Retina (tissue), 1 donor: ENCODE measurements around the gene PROSER3.

Experiments used
- DNase-seq: peaks from one replicate; pipeline ENCODE4 v3.0.0-alpha.2; 2016

Gene PROSER3

DNA sequence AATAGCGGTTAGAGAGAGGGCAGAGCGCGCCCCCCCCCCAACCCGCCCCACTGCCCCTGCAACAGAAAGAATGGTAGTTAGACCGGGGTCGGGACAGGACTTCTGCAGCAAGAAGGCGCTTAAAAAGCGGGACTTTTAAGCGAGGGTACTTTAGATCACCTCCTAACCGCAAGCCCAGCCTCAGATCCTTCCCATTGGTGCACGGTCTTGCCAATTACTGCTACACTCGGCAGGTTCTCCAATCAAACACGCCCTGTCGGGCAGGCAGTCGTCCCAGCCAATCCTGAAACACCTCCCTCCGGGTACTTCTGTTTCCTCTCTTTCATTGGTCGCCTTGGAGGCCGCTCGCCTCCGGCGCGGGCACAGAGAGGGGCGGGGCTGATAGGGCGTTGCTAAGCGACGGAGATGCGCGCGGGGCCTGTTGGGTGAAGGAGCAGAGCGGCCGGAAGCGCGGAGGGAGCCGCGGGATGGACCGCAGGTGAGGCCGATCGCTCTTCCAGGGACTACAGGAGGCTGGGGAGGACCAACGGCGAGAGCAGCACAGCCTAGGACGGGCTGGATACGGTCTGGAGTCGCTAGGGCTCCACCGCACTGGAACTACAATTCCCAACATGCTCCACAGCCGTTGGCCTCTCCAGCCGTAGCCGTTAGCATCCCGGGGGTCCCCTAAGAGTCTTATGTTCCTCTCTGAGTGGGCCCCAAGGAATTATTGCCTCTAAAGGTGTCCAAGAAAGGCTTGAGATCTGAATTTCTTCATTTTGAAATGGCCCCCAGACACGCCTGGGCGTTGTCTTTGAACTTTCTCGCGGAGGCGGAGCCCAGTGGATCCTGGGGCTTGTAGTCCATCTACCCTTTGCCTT lies at the start of gene PROSER3:
PROSER3 (plus strand) TSS at position 428 of the 860 bp plus-strand sequence; CDS start at position 468, 40 bp downstream.
- peak; percentile 100 for DNase-seq

DNA sequence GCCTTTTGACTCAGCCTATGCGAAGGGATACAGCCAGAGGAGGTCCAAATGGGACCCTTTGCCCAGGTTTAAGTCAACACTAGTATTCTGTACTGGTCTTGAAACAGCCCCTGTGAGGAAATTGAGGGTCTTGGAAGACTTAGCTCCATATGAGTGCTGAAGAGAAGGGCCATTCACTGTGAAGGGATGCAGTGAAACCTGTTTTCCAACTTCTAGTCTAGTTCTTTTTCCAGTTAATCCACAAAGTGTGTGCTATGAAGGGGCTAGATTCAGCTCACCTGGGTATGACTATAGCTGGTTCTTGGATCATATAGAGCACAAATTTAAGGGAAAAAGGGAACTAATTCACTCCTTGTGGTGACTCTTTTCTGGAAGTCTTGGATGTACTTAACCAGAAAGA lies 49.6 kb upstream of the PROSER3 start:
- no peak for DNase-seq

DNA sequence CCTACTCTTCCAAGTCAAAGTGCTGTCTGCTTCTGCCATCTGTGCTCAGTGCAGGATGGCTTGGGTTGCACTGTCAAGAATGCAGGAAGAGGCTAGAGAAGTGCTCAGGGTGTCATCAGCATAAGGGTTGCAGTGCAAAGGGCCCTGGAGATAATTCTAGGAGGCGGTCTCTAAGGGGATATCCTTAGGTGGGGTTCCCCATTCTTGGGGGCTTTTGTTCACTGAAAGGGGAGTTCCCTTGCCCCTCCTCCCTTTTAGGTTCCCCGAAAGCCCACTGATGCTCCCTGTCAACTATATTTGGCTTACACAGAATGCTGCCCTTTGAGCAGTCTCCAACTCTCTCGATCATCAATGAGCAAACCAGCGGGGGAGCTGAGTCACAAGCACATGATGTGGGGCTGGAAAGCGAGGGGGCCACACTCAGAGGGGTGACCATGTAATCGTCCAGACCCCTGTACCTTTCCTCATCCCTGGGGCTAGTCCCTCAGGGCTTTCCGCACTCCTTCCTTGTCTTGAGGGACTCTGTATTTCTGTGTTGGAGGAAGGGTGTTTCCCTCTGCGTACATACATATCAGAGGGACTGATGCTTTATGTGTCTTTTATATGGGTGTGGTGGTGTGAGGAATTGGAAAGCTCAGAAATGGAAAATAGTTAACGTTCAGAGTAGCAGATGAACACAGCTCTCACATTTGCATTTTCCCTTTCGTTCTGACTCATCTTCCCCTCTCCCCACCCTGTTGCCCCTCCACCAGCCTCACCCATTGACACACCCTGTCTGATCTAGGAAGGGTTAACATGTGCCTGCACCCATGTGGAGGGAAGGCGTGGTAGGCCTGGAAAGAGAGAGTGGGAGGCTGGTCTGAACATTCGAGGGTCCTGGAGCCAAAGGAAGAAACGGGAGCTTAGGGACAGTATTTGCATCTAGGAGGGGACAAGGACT lies 46.9 kb upstream of the PROSER3 start:
- DNase-seq: no peak

DNA sequence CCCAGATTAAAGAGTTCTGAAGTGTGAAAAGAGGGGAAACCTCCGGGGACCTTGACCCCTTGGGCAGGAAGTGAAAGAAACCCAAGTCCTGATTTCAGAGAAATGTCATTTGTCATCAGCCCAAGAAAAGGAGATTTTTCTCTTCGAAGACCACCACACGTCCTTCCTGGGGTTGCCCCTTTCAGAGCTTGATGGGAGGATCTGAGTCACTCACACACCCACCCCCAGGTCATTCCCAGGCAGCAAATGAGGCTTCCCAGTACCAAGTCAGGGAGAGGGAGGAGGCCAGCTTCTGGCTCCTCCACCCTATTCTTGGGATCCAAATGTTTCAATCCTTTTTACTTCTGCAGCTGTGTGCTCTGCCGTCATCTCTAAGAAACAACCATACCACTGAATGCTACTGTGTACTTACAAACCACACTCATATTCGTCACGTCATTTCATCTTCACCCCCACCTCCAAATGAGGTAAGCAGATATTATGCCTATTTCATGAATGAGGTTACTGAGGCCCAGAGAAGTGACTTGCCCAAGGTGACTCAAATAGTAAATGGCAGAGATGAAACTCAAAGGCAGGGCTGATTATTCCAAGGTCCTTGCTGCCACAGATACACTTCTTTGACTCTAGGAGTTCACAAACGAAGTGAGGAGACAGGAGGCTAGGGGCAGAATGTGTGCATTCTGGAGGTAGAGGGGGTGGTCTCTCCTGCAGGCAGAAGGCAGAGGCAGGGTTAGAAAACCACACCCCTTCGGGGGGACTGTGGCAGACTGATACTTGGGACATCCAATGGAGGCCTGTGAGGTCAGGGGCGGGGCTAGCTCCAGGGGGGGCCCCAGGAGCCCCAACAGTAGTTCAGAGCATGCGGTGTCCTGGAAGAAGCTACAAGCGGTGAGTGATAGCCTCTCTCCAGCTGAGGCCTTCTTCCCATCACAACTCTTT lies 45.1 kb upstream of the PROSER3 start:
- no peak for DNase-seq

DNA sequence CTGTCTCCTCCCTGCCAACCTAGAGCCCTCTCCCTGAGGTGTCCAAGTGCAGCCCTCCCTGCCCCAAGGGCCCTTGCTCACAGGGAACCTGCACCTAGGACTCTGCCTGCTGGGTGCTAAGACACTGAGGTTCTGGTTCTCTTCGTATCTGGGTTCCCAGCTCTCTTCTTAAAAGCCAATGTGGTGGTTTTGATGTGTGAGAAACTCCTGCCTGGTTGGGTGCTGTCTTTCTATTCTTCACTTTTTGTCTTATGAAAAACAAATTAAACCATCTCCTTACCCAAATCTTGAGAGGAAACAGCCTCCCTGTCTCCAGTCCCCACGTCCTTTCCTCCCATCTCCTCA lies 44.5 kb upstream of the PROSER3 start:
- DNase-seq: no peak

DNA sequence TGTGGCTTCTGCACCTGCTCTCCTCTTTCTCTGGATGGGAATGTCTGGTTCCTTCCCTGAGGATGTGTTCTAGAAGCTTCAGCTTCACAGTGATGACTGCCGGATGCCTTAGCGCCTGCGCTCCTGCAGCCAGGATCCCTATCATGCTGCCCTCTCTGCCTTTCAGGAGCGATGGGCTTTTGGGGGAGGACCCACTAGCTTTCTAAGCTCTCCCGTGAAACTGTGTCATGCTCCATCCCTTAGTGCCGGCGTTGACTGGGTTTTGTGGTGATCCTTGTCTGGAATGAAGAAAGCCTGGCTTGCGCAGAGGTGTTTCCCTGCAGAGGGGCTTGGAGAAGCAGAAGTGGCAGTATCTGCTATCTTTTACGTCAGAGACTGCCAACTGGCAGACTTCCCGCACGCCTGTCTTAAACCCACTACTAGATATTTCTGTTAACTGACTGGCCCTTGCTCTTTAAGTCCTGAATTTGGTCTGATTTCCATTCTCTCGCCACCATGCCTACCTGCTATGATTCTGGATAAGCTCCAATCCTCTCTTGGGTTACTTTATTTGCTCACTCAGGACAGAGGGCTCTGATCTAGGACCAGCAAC lies 44.0 kb upstream of the PROSER3 start:
- no peak for DNase-seq

DNA sequence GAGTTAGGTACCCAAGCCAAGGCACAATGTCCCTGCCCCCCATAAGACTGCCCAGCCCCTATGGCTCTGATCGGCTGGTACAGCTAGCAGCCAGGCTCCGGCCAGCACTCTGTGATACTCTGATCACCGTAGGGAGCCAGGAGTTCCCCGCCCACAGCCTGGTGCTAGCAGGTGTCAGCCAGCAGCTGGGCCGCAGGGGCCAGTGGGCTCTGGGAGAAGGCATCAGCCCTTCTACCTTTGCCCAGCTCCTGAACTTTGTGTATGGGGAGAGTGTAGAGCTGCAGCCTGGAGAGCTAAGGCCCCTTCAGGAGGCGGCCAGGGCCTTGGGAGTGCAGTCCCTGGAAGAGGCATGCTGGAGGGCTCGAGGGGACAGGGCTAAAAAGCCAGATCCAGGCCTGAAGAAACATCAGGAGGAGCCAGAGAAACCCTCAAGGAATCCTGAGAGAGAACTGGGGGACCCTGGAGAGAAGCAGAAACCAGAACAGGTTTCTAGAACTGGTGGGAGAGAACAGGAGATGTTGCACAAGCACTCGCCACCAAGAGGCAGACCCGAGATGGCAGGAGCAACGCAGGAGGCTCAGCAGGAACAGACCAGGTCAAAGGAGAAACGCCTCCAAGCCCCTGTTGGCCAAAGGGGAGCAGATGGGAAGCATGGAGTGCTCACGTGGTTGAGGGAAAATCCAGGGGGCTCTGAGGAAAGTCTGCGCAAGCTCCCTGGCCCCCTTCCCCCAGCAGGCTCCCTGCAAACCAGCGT lies 43.2 kb upstream of the PROSER3 start:
- no peak for DNase-seq

DNA sequence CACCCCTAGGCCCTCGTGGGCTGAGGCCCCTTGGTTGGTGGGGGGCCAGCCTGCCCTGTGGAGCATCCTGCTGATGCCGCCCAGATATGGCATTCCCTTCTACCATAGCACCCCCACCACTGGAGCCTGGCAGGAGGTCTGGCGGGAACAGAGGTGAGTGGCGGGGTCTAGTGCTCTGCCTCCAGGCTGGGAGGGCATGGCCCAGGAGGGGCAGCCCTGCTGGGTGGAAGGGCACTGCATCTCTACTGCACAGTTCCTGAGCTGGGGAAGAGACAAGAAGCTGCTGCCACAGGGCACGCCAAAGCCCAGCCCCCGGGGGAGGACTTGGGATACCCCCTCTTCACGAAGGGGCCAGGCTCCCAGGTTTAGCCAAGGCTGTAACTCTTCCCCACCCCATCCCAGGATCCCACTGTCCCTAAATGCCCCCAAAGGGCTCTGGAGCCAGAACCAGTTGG lies 42.6 kb upstream of the PROSER3 start:
- no peak for DNase-seq

DNA sequence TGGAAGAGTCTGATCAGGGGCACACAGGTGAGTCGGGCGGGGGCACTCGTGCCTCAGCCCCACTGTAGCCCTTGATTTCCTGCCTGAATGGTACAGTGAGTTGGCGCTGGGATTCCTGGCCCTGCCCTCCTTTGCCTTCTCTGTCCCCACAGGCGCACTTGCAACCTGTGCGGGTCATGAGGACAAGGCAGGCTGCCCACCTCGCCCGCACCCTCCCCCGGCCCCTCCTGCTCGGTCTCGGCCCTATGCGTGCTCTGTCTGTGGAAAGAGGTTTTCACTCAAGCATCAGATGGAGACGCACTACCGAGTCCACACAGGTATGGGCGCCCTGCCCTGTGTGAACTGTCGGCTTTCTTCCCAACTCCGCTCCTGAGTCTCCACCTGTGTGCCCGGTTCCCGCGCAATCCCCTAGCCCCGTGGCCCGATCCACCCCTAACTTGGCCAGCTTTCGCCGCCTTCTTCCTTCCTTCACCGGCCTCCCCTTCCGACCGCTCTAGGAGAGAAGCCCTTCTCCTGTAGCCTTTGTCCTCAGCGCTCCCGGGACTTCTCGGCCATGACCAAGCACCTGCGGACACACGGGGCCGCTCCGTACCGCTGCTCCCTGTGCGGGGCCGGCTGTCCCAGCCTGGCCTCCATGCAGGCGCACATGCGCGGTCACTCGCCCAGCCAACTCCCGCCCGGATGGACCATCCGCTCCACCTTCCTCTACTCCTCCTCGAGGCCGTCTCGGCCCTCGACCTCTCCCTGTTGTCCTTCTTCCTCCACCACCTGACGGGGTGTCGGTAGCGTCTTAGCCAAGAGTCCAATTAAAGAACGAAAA lies 41.8 kb upstream of the PROSER3 start:
- DNase-seq: no peak

DNA sequence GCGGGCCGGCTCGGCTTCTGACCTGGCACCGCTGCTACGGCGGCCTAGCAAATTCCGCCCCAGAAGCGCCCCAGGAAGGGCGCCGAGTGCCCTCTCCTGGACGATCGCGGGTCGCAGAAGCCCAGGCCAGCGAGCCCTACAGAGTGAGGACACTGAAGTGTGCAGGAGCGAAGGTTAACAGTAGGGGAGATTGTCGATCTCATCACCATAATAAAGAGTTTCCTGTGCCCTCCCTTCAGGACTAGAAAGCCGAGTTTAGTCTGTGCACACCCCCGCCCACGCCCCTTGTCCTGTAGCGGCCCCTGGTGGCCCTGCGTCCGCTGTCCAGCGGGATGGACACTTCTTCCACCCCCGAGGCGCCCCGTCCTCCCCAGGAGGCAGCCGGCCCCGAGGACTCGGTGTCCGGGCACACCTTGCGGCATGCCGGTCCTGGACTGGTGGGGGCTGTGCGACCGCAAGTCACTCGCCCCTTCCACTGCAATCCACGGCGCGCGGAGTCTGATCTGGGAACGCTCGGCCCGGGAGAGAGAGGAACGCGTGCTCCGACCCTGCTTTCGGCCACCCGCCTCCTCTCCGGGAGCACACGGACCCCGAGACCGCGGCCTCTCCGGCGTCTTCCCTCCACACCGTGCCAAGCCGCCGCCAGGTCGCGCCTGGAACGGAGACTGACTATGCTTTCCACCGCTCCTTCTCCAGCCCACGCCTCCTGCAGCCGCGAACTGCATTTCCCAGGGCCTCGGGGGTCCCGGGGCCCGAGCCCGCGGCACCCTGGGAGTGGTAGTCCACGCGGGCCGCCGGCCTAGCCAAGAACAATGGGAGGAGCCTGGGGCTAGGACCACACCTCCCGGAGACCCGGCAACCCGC lies 40.9 kb upstream of the PROSER3 start:
- peak; percentile 99 for DNase-seq

DNA sequence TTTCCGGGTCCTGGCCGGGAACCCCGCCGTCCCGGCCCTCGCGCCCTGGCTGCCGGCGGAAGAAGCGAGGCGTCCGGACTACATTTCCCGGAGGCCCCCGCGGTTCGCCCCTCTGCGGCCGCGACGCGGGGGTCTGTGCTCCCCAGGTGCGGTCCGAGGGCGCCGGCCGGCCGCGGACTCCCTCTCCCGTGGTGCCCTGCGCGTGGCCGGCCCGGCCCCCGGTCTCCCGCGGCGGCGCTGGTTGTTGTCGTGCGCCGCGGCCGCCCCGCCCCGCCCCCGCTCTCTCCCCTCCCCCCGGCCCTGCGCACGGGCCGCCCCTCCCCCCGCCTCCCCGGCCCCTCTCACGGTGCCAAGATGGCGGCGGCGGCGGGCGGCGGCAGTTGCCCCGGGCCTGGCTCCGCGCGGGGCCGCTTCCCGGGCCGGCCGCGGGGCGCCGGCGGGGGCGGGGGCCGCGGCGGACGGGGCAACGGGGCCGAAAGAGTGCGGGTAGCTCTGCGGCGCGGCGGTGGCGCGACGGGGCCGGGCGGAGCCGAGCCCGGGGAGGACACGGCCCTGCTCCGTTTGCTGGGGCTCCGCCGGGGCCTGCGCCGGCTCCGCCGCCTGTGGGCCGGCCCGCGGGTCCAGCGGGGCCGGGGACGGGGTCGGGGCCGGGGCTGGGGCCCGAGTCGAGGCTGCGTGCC lies 40.2 kb upstream of the PROSER3 start, which contains the start of gene KMT2B:
KMT2B (plus strand) TSS at position 339 of the 680 bp plus-strand sequence; CDS start at position 355, 16 bp downstream.
- no peak for DNase-seq

DNA sequence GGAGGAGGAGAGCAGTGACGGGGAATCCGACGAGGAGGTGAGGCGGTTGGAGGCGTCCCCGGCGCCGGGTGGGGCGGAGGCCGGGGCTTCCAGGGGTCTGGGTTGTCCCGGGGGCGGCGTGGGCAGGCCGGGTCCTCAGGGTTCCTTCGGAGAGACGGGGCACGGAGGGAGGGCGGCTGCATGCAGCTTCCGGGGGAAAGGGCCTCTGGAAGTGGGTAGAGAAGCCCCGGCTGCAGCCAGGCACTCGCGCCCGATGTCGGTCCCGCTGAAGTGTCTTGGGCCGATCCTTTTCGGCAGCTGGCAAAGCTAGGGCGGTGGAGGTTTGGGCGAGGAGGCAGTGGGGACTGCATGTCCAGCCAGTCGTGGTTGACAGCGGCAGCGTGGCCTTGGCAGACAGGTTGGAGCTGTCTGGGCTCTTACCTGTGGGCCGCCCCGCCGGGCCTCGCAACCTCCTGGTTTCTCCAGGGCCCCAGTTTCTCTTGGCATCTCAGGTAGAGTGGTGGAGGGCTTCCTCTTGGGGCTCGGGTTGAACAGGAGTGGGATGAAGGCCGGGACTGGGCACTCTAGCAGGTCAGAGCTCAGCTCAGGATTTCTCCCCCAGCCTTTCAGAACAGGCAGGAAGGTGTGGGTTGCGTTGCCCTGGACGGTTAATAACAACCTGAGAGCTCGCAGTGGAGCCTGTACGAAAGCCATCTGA lies 39.5 kb upstream of the PROSER3 start:
- DNase-seq: peak; percentile 40

DNA sequence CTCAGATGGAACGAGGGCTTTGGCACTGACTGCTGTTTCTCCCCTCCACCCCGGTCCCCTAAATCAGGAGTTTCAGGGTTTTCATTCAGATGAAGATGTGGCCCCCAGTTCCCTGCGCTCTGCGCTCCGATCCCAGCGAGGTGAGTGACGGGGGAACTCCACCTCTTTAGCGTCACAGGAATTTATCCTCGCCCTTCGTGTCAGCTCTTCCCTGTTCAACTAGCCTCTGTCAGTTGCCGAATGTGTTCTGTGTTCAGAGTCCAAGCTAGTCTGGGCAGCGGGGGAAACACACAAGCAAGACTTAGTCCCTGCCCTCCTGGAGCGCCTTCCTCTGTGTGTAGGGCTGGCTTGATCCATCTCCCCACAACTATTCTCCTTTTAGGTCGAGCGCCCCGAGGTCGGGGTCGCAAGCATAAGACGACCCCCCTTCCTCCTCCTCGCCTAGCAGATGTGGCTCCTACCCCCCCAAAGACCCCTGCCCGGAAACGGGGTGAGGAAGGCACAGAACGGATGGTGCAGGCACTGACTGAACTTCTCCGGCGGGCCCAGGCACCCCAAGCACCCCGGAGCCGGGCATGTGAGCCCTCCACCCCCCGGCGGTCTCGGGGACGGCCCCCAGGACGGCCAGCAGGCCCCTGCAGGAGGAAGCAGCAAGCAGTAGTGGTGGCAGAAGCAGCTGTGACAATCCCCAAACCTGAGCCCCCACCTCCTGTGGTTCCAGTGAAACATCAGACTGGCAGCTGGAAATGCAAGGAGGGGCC lies 38.4 kb upstream of the PROSER3 start:
- no peak for DNase-seq

DNA sequence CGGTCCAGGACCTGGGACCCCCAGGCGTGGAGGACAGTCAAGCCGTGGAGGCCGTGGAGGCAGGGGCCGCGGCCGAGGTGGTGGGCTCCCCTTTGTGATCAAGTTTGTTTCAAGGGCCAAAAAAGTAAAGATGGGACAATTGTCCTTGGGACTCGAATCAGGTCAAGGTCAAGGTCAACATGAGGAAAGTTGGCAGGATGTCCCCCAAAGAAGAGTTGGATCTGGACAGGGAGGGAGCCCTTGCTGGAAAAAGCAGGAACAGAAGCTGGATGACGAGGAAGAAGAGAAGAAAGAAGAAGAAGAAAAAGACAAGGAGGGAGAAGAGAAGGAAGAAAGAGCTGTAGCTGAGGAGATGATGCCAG lies 37.8 kb upstream of the PROSER3 start:
- DNase-seq: no peak

DNA sequence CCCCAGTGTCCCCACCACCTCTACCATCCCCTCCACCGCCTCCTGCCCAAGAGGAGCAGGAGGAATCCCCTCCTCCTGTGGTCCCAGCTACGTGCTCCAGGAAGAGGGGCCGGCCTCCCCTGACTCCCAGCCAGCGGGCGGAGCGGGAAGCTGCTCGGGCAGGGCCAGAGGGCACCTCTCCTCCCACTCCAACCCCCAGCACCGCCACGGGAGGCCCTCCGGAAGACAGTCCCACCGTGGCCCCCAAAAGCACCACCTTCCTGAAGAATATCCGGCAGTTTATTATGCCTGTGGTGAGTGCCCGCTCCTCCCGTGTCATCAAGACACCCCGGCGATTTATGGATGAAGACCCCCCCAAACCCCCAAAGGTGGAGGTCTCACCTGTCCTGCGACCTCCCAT lies 37.3 kb upstream of the PROSER3 start:
- DNase-seq: no peak

DNA sequence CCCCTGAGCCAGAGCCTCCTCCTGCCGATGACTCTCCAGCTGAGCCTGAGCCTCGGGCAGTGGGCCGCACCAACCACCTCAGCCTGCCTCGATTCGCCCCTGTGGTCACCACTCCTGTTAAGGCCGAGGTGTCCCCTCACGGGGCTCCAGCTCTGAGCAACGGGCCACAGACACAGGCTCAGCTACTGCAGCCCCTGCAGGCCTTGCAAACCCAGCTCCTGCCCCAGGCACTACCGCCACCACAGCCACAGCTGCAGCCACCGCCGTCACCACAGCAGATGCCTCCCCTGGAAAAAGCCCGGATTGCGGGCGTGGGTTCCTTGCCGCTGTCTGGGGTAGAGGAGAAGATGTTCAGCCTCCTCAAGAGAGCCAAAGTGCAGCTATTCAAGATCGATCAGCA lies 36.6 kb upstream of the PROSER3 start:
- no peak for DNase-seq

DNA sequence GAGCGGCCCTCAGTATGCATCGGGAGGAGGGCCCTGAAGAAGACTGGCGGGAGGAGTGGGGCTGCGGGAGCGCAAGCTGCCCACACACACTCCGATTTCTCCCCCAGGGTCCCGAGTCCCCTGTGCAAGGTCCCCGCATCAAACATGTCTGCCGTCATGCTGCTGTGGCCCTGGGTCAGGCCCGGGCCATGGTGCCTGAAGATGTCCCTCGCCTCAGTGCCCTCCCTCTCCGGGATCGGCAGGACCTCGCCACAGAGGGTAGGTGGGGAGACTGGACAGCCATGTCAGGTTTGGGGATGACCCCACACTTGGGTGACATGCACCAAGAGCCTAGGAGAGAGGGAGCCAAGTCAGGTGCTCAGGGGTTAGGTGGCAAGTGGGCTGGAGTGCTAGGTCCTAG lies 35.5 kb upstream of the PROSER3 start:
- no peak for DNase-seq
